MCF 10A (cell line): ENCODE results near the gene KCNAB2. TPM values are rescaled to one million over a fixed set of nuclear protein-coding genes. Genes with fewer than 3 reads are reported as not detected.
"Not testable (repeated sequence)": the region's sequence is repeated elsewhere in the genome, so short reads cannot be mapped to it uniquely, and the experiment has no call there.

ENCODE experiments used
- BruUV-seq: library from RNA; stranded (reverse); fragments of 400-500 nt; replicated peaks from 2 replicates; lab custom pipeline; 2021; lab: Mats Ljungman, UMichigan
- CTCF ChIA-PET: fragments of 300-600 bp; sonication (Branson Sonifier 250); formaldehyde crosslinking; extraction: SDS; loops from one replicate; lab custom pipeline; 2021; ENCODE audit warnings: antibody characterized with exemption, inconsistent platforms; lab: Yijun Ruan, JAX
- POLR2A ChIA-PET: fragments of 300-600, 350-650 bp; sonication (Branson Sonifier 250); formaldehyde crosslinking; extraction: SDS; loops from one replicate; lab custom pipeline; 2020; ENCODE audit warnings: antibody characterized with exemption, inconsistent platforms; lab: Yijun Ruan, JAX
- DNase-seq: peaks from one replicate; pipeline ENCODE4 v3.0.0-alpha.2; 2018; ENCODE audit not compliant: unreplicated experiment
- H3K27ac Mint-ChIP-seq: one replicate; pipeline ENCODE4 v1.8.0; 2022; ENCODE audit warnings: mild to moderate bottlenecking, low read depth, mixed read lengths; ENCODE audit not compliant: unreplicated experiment
- H3K27me3 Mint-ChIP-seq: one replicate; pipeline ENCODE4 v1.8.0; 2022; ENCODE audit warnings: mixed read lengths; ENCODE audit not compliant: insufficient read depth, unreplicated experiment
- H3K36me3 Mint-ChIP-seq: one replicate; pipeline ENCODE4 v1.8.0; 2022; ENCODE audit warnings: mild to moderate bottlenecking, moderate library complexity, mixed read lengths; ENCODE audit not compliant: insufficient read depth, unreplicated experiment
- H3K4me1 Mint-ChIP-seq: one replicate; pipeline ENCODE4 v1.8.0; 2022; ENCODE audit warnings: mixed read lengths; ENCODE audit not compliant: insufficient read depth, unreplicated experiment
- H3K4me3 Mint-ChIP-seq: one replicate; pipeline ENCODE4 v1.8.0; 2022; ENCODE audit warnings: mild to moderate bottlenecking, moderate library complexity, mixed read lengths; ENCODE audit not compliant: unreplicated experiment
- H3K9me3 Mint-ChIP-seq: one replicate; pipeline ENCODE4 v1.8.0; 2022; ENCODE audit warnings: mixed read lengths; ENCODE audit not compliant: unreplicated experiment
- intact Hi-C: fragments of 100-400 bp; cut with micrococcal nuclease; formaldehyde crosslinking; loops from 2 replicates; pipeline ENCODE4 v1.14.1; 2022
- total RNA-seq: library from RNA; stranded (reverse); gene quantifications from 2 replicates; pipeline ENCODE4 v1.2.3, GENCODE V29; 2022
- TF ChIP-seq, protein P1 (sequence below): fragments of 200-600 bp; IDR thresholded peaks from one replicate; pipeline ENCODE4 v1.8.0; 2022; ENCODE audit warnings: antibody characterized with exemption, mild to moderate bottlenecking; ENCODE audit not compliant: unreplicated experiment

KCNAB2 gene
- total RNA-seq, 1 experiment from 2014 or later, result 11.8 TPM

DNA sequence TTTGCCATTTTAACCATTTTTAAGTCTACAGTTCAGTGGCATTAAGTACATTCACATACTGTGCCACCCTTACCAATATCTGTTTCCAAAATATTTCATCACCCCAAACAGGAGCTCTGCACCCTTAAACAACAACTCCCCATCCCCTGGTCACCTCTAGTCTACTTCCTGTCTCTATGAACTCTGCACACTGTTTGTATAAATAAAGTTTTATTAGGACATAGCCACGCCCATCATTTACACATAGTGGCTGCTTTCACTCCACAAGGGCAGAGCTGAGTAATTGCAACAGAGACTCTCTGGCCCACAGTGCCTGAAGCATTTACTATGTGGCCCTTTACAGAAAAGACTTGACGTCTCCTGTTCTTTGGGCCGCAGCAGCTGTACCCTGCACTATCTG, 30.1 kb downstream of the KCNAB2 start:
- POLR2A ChIA-PET, result interaction anchor here (1.5 kb wide), 1 partner anchor 18 kb away, joined by 3 read pairs; no protein-coding TSS in a partner anchor
- intact Hi-C loops, result no loop called here
- Mint-ChIP-seq H3K27me3 (no peaks in the 10 kb centered on the region), H3K36me3 (no peaks in the 10 kb centered on the region), H3K4me1 (no peaks in the 10 kb centered on the region), H3K9me3 (no peaks in the 10 kb centered on the region), H3K27ac (no peak overlapping the region), H3K4me3 (no peak overlapping the region)
- no TSS peak for BruUV-seq
- TF ChIP-seq, protein P1, sequence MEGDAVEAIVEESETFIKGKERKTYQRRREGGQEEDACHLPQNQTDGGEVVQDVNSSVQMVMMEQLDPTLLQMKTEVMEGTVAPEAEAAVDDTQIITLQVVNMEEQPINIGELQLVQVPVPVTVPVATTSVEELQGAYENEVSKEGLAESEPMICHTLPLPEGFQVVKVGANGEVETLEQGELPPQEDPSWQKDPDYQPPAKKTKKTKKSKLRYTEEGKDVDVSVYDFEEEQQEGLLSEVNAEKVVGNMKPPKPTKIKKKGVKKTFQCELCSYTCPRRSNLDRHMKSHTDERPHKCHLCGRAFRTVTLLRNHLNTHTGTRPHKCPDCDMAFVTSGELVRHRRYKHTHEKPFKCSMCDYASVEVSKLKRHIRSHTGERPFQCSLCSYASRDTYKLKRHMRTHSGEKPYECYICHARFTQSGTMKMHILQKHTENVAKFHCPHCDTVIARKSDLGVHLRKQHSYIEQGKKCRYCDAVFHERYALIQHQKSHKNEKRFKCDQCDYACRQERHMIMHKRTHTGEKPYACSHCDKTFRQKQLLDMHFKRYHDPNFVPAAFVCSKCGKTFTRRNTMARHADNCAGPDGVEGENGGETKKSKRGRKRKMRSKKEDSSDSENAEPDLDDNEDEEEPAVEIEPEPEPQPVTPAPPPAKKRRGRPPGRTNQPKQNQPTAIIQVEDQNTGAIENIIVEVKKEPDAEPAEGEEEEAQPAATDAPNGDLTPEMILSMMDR, result no peak
- DNase-seq, result peak; percentile 32
- CTCF ChIA-PET, result no interaction called here

DNA sequence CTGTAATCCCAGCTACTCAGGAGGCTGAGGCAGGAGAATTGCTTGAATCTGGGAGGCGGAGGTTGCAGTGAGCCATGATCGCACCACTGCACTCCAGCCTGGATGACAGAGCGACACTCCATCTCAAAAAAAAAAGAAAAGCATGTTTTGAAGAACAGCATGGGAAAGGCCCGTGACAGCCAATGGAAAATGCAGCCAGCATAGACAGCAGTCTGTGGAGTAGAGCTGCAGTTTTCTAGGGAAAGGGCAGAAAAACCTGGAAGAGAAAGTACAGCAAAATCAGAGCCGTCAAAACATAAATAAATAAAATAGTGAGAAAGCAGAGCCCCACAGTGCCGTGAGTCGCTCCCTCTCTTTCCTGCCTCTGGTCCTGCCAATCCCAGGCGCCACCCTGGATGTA, 31.4 kb downstream of the KCNAB2 start:
- H3K36me3 Mint-ChIP-seq, intact Hi-C loops, CTCF ChIA-PET, H3K4me3 Mint-ChIP-seq, H3K9me3 Mint-ChIP-seq, H3K27me3 Mint-ChIP-seq, BruUV-seq, H3K4me1 Mint-ChIP-seq, H3K27ac Mint-ChIP-seq, DNase-seq: not testable (repeated sequence)
- POLR2A ChIA-PET, result interaction anchor here (0.6 kb wide), 1 partner anchor 78 kb away, joined by 4 read pairs; no protein-coding TSS in a partner anchor

DNA sequence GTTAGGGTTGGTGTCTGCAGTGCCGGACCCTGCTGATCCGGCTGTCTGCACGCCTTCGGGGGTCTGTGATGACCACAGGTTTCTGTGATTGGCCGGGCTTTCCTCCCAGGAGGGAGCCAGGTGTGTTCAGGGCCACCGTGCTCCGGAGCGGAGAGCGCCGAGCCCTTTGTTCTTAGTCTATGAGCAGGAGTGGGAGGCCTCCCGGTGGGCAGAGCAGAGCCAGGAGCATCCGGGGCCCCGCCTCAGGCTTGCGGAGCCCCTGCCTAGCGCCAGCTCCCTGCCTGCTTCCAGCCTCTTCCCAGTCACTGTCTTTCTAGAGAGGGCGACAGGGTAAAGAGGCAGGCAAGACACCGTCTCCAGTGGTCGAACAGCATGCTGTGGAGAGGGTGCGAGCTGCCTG, 31.8 kb downstream of the KCNAB2 start:
- no peaks in the 10 kb centered on the region for H3K4me1 Mint-ChIP-seq
- TF ChIP-seq, protein P1, result no peak
- intact Hi-C loops, result no loop called here
- CTCF ChIA-PET, result no interaction called here
- DNase-seq, result no peak
- no peaks in the 10 kb centered on the region for H3K9me3 Mint-ChIP-seq
- H3K27ac Mint-ChIP-seq, result no peak overlapping the region
- BruUV-seq, result no TSS peak
- no peak overlapping the region for H3K4me3 Mint-ChIP-seq
- no peaks in the 10 kb centered on the region for H3K36me3 Mint-ChIP-seq
- no peaks in the 10 kb centered on the region for H3K27me3 Mint-ChIP-seq
- POLR2A ChIA-PET, result no interaction called here

DNA sequence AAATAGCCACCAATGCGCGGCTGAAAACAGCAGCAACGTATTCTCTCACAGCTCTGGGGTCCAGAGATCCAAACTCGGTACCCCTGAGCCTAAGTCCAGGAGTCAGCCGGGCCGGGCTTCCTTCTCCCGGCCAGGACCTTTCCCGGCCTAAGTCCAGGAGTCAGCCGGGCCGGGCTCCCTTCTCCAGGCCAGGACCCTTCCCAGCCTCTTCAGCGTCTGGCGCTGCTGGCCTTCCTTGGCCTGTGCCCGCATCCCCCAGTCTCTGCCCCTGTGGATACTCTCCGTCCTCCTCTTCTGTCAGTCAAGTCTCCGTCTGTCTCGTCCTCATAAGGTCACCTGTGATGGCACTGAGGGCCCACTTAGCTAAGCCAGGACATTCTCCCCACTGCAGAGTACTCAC, 32.2 kb downstream of the KCNAB2 start:
- TF ChIP-seq, protein P1, result no peak
- Mint-ChIP-seq H3K9me3 (no peaks in the 10 kb centered on the region), H3K27ac (no peak overlapping the region), H3K4me1 (no peaks in the 10 kb centered on the region), H3K4me3 (no peak overlapping the region), H3K27me3 (no peaks in the 10 kb centered on the region), H3K36me3 (no peaks in the 10 kb centered on the region)
- BruUV-seq, result no TSS peak
- ChIA-PET POLR2A (interaction anchor here (0.7 kb wide), 1 partner anchor 232 kb away, joined by 4 read pairs; no protein-coding TSS in a partner anchor), CTCF (no interaction called here)
- intact Hi-C loops, result no loop called here
- no peak for DNase-seq

DNA sequence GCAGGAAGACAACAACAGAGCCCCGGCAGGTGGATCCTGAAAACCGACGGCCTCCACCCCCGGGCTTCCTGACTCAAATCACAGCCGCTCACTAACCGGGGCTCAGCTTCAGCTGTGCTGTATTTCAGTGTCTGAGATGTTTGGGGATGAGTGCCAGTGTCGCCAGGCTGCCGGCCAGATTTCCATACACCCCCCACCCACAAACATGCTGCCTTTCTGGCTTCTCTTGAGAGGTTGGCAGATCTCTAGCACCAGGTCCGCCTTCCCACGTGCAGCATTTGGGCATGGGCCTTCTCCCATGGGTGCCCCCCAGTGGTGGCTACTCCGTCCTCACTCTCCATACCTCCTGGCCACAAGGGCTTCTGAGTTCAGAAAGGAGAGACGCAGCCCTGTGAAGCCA, 34.8 kb downstream of the KCNAB2 start:
- TF ChIP-seq, protein P1, result no peak
- intact Hi-C loops, result no loop called here
- ChIA-PET POLR2A (no interaction called here), CTCF (no interaction called here)
- Mint-ChIP-seq H3K27me3 (no peaks in the 10 kb centered on the region), H3K27ac (no peak overlapping the region), H3K36me3 (no peaks in the 10 kb centered on the region), H3K9me3 (no peaks in the 10 kb centered on the region), H3K4me3 (no peak overlapping the region), H3K4me1 (no peaks in the 10 kb centered on the region)
- DNase-seq, result no peak
- no TSS peak for BruUV-seq
